GM18520 (cell line): ENCODE results near the gene TNFRSF11A.

Experiments
- ATAC-seq: cut with Tn5 transposase; IDR thresholded peaks from one replicate; pipeline ENCODE4 v1.9.1; 2021; ENCODE audit not compliant: unreplicated experiment

The TNFRSF11A gene

GRCh38 chr18:62324917-62325805 lies at the start of gene TNFRSF11A:
Gene TNFRSF11A, plus strand, starts transcription at chr18:62325310. Its CDS starts 43 bp downstream, at chr18:62325353.
- ATAC-seq, result peak; percentile 49

GRCh38 chr18:62277045-62277444 lies 48.1 kb upstream of the TNFRSF11A start:
- no peak for ATAC-seq

- ATAC-seq, result no peak
Observed at GRCh38 chr18:62279561-62279960, 45.5 kb upstream of the TNFRSF11A start.

GRCh38 chr18:62280058-62280457 lies 45.1 kb upstream of the TNFRSF11A start:
- no peak for ATAC-seq

GRCh38 chr18:62280786-62281185 lies 44.3 kb upstream of the TNFRSF11A start:
- ATAC-seq, result no peak

GRCh38 chr18:62281684-62282083 lies 43.4 kb upstream of the TNFRSF11A start:
- ATAC-seq, result no peak

GRCh38 chr18:62282188-62282629 lies 42.9 kb upstream of the TNFRSF11A start:
- no peak for ATAC-seq

- no peak for ATAC-seq
Observed at GRCh38 chr18:62284637-62285036, 40.5 kb upstream of the TNFRSF11A start.

- ATAC-seq, result no peak
Observed at GRCh38 chr18:62285281-62285680, 39.8 kb upstream of the TNFRSF11A start.

GRCh38 chr18:62287781-62288664 lies 37.1 kb upstream of the TNFRSF11A start:
- peak; percentile 13 for ATAC-seq

- peak; percentile 28 for ATAC-seq
Observed at GRCh38 chr18:62288665-62289008, 36.5 kb upstream of the TNFRSF11A start.

GRCh38 chr18:62289047-62289446 lies 36.1 kb upstream of the TNFRSF11A start:
- peak; percentile 87 for ATAC-seq

GRCh38 chr18:62294073-62294472 lies 31.0 kb upstream of the TNFRSF11A start:
- no peak for ATAC-seq

GRCh38 chr18:62300359-62300963 lies 24.6 kb upstream of the TNFRSF11A start:
- ATAC-seq, result no peak

- no peak for ATAC-seq
Observed at GRCh38 chr18:62301322-62301721, 23.8 kb upstream of the TNFRSF11A start.

GRCh38 chr18:62312851-62313250 lies 12.3 kb upstream of the TNFRSF11A start:
- no peak for ATAC-seq

GRCh38 chr18:62318228-62319180 lies 6.6 kb upstream of the TNFRSF11A start:
- no peak for ATAC-seq

- ATAC-seq, result no peak
Observed at GRCh38 chr18:62321201-62321600, 3.9 kb upstream of the TNFRSF11A start.

GRCh38 chr18:62323483-62324180 lies 1.5 kb upstream of the TNFRSF11A start:
- ATAC-seq, result no peak
